AG09319 (cell line): ENCODE measurements around the gene KRT7.

Experiments used
- DNase-seq: peaks from one replicate; pipeline ENCODE4 v3.0.0-alpha.2; 2010; ENCODE audit warnings: low read depth; ENCODE audit errors: extremely low read depth
- TF ChIP-seq, protein P1 (sequence below): IDR thresholded peaks from 2 replicates; pipeline ENCODE4 v1.5.1; 2011; ENCODE audit warnings: low read depth, mild to moderate bottlenecking, inconsistent platforms, low read length, moderate library complexity

KRT7 gene

DNA sequence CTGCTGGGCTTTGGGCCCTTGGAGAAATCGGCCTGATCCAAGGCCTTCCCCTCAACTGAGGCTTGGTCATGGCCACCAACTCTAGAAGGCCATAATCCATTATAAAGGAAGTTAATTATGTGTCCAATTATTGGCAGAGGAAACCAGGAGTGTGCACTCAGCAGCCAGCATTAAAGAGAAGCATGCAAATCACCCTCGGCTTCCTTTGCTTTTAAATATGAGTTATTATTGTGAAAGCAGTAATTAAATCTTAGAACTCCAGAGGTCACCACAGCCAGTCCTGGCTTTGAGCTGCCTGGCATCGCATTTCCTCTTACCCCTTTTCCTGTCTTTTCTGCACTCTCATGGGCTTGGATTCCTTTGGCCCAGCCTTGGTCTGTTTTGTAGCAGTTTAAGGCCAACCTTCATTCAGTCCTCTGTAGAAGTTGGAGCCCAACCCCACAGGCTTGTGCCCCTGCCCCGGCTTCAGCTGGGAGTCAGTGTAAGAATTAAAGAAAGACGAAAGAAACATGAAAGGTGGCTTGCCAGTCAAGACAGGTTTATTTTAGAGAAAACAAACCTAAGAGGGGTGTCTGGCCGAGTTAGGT lies 26.7 kb downstream of the KRT7 start:
- DNase-seq, result no peak
- TF ChIP-seq, protein P1, sequence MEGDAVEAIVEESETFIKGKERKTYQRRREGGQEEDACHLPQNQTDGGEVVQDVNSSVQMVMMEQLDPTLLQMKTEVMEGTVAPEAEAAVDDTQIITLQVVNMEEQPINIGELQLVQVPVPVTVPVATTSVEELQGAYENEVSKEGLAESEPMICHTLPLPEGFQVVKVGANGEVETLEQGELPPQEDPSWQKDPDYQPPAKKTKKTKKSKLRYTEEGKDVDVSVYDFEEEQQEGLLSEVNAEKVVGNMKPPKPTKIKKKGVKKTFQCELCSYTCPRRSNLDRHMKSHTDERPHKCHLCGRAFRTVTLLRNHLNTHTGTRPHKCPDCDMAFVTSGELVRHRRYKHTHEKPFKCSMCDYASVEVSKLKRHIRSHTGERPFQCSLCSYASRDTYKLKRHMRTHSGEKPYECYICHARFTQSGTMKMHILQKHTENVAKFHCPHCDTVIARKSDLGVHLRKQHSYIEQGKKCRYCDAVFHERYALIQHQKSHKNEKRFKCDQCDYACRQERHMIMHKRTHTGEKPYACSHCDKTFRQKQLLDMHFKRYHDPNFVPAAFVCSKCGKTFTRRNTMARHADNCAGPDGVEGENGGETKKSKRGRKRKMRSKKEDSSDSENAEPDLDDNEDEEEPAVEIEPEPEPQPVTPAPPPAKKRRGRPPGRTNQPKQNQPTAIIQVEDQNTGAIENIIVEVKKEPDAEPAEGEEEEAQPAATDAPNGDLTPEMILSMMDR, result no peak

DNA sequence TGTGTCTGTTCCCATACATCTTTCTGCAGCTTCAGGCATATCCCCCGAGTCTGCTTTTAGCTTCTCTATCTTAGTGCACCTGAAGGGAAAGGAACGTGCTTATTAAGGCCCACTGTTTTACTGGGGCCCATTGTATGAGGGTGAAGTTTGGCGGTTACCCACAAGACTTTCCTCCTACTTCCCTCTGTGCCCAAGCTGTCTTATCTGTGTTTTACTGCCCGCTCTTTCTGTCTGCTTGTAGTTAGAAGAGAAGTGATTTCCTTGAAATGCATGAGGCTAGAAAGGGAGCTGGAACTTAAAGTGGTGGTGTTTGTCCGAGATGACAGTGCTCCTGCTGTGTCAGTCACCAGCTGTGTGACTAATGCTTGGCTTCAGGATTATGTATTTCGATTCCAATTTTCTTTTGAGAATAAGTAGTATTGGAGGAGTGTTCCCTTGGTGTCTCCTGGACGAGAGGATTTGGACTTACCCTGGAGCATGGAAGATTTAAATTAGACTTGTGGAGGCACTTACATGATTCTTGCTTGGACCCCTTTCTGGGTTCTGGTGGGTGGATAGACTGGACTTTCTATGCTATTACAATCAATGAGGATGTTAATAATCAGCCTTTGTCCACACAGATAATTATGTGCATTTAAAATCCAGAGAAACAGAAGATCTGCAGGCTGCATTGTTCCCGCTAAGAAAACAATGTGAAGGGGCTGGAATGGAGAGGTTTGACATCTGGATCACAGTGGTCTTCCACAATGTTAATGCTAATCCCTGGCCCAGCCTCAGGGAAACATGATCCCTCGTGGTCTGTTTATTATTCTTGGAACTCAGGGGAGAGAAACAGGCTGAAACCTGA lies 27.5 kb downstream of the KRT7 start:
- DNase-seq, result no peak
- TF ChIP-seq, protein P1, result no peak

DNA sequence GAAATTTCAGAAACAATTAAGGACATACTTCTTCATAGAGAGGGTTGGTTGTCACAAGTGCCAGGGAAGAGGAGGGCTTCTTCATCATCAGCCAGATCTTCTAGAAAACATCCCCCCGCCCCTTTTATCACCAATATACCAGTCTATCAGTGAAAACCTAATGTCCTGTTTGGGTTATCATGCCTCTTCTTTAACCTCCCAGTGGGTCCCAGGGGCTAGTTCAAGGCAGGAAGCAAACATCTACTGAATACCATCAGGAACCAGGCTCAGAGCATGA lies 28.1 kb downstream of the KRT7 start:
- DNase-seq, result no peak

DNA sequence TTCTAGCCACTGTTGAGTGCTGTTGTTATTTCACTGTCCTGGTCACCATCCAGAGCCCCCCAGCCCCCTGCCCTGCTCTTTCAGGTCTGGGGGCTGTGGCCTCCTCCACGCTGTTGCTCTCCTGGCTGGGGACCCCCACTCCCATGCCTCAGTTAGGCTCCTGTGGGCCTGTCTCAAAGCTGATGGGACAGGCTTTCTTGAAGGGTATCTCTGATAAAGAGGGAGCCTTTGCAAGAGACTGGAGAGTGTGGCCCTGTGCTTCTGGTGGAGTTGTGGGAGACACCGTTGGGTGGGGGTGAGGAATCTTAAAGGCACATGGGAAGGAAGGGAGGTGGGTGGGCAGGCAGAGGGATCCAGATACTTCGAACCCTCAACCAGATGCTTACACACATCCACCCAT lies 29.2 kb downstream of the KRT7 start:
- TF ChIP-seq, protein P1, result no peak
- no peak for DNase-seq

More for the DNA sequence above, 28.1 kb downstream of the KRT7 start:
- TF ChIP-seq, protein P1, result no peak

DNA sequence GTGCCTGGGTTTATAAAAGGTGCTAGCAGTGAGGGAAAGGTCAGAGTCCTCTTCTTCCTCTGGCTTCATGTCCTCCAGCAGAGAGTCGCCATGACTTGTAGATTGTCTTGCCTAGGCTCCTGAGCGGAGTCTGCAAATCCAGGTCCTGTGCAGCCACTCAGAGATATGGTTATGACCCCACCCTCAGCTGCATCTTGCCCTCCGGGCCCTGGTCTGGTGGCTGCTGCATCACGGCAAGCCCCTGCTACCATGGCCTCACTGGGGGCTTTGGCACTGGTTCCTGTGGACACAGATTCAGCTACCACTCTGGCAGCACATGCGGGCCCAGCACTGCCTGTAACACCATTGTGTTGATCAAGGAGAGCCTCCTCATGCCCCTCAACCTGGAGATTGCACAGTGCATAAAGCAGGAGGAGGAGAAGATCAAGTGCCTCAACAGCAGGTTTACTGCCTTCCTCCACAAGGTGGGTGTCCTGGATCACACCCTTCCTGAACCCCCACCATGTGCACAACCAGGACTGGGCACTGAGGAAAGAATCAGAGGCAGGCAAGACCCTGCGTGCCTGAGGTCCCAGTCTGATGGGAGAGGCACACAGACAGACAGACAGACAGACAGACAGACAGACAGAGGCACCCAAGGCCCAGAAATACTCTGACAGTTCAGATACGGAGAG lies 30.9 kb downstream of the KRT7 start:
- no peak for DNase-seq
- TF ChIP-seq, protein P1, result no peak

DNA sequence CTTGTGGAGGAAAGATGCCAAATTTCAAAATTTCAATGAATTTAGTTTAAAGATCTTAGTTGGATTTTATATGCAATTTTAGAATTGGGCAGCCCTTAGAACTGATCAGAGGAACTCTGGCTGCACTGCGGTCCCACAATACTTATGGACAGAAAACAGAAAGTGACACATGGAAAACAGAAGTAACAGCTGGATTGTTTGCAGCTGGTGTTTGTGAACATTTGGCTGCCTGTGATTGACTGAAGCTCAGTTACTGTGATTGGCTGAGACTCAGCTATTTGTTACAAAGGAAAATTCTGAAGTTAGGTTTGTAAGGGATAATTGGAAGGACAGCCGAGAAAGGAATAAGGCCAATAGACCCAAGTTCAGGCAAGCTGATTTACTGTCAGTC lies 31.4 kb downstream of the KRT7 start:
- DNase-seq, result no peak
- TF ChIP-seq, protein P1, result no peak

DNA sequence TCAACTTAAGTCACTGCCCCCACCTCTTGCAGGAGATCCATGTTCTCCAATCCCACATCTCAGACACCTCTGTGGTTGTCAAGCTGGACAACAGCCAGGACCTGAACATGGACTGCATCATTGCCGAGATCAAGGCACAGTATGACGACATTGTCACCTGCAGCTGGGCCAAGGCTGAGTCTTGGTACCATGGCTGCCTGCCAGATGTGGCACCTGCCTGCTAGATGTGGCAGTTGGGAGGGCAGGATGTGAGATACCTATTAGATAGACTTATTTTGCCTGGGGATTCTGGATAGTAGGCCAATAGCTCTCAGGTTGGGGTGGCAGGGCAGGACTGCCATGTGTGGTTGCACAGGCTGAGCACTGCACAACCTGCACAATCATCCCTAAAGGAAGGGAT lies 33.5 kb downstream of the KRT7 start:
- TF ChIP-seq, protein P1, result no peak
- DNase-seq, result no peak
